Stimulated activated CD4-positive, alpha-beta T cell treated with anti-CD3 and anti-CD28 coated beads, Interleukin-1b, Interleukin-23, amount 100 ng/mL, for 4 hours (primary cell): ENCODE data around the gene ZBTB24.
"Not testable (repeated sequence)": the region's sequence is repeated elsewhere in the genome, so short reads cannot be mapped to it uniquely, and the experiment has no call there.

ENCODE experiments used
- DNase-seq, 2 donors: peaks; one replicate each; pipeline ENCODE4 v3.0.0-alpha.2; 2020; ENCODE audit warnings: low read depth in 2 of 2

The ZBTB24 gene

DNA sequence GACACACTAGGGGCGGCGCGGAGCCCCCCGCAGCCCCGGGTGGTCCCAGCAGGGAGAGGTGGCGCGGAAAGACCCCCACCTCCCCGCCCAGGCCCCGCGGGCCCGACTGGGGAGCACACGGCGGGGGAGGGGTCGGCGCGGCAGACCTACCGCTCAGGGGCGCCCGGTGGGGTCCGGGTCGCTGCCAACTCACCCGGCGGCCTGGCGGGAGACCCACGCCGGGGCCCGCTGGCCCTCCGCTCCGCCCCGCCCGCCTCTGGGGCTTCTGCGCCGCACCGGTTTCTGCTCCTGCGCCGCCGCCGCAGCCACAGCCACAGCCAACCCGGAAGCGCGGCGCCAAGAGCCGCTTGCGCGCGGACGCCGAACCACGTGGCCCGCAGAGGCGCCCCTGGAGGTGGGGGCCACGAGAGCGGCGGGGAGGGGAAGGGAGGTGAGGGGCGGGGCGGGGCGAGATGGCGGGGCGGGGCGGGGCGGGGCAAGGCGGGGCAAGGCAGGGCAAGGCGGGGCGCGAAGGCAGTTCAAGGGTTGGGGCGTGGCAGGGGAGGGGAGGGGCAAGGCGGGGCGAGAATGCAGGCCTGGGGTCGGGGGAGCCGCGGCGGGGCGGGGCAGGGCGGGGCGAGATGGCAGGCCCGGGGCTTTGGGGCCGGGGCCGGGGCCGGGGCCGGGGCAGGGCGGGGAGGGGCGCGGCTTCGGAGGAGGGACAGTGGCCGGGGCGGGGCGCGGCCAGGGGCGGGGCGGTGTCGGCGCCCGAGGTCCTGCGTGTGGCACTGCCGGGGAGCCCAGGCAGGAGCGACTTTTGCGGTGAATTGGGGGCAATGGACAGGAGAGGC lies at the start of gene ZBTB24:
TSS of gene ZBTB24 (minus strand) at position 315 of the 830 bp plus-strand sequence. CDS start 1,193 bp downstream, outside the sequence.
- DNase-seq = peak; percentile 77 to 85

DNA sequence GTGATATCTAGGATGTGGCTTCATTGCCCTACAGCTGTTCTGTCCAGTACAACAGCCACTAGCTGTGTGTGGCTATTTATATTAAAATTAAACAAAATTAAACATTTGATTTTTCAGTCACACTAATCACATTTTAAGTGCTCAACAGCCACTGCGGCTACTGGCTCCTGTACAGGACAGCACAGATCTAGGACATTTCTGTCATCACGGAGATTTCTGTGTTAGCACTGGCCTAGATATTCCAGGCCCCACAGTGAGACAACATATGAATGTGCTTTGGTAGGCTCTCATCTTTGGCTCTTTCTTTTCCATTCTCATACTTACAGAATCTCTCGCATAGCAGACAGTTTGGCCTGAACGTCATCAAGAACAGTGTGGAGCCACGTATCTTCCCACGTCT lies 48.4 kb upstream of the ZBTB24 start:
- DNase-seq = no peak

DNA sequence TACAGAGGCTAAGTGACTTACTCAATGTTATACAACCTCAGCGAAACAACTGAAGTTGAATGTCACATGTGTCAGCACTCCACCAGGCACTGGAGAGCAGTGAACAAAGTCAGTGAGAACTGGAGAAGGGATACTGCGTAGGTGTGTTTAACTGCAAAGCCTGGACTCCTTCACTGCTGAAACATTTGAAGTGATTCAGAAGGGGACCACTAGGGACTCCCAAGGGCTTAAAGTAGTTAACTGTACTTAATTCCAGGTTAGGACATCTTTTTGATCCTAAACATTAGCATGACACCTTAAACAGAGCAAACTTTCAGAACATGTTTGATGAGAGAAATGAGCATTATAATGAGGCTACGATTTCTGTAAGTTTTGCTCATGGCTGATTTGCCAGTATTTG lies 45.0 kb upstream of the ZBTB24 start:
- DNase-seq = no peak

DNA sequence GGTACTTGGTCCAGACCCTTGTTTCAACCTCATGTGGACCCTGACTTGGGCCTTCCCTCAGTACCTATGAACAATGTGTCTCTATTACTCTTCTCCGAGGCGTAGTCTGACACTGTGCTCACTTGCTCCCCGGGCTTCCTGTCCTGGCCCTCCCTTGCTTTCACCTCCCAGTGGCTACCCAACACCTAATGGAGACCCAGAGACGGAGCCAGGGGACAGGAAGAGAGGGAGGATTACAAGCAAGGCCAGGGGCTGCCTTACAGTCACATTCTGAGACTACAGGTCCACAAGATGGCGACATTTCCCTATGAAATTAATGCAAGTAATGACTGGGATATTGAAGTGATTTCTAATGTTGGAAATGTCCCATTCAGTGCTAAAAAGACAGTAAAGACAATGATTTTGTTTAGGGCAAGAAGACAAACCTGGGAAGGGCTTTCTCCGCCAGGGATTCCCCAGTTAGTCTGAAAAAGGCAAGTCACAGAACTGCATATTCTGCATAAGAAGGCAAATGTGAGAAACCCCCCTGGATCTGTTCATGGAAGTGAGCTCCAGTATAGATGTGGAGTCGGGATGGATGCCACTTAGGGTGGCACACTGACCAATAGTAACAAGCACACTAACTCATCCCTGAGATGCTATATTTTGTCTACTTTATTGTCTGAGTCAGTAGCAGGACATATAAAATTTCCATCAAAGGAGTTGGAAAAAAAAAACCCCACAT lies 44.0 kb upstream of the ZBTB24 start:
- peak in 1 of 2 donors; percentile 44 for DNase-seq

DNA sequence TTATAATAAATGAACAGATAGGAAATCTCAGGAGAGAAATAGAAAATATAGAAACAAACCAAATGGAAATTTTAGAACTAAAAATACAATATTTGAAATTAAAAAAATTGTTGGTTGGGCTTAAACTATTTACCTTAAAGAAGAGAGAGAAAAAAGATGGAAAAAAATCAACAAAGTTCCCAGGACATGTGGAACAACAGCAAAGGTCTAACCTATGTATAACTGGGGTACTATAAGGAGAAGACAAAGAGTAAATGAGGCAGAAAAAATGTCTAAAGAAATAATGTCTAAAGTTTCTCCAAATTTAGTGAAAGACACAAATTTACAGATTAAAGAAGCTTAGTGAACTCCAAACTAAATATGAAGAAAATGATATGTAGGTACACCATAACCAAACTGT lies 41.1 kb upstream of the ZBTB24 start:
- no peak for DNase-seq

DNA sequence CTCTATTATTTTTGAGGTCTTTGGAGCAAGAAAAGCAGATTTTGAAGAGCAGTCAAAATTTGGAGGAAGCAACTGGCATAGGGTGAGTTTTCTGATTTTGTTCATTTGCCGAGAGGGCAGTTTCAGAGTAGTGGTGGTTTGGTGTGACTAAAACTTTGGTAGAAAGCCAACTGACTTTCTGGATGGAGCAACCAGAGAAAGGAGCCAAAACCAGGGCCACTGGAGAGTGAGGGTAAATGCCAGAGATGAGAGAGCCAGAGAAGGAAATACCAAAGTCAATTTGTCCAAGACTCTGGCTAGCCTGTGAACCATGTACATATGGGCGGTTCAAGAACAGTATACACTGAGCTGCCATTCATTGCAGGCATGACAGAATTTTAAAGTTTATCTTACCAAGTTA lies 40.5 kb upstream of the ZBTB24 start:
- DNase-seq = no peak

DNA sequence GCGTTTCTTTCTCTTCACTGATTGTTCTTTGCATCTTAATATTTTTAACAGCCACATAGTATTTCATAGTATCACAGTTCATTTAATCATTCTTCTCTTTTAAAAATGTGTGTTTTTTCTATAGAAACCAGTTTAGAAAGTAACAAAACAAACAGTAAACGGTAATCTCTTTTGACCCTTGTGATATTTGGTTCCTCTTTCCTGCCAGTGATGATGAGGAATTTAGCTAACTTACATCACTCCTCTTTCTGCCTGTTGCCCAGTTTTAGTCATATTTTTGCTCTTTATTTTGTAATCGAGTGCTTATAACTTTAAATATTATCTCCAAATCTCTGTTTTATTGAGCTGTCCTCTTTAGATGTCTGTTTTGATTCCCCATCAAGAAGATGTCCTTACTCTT lies 38.1 kb upstream of the ZBTB24 start:
- no peak for DNase-seq

DNA sequence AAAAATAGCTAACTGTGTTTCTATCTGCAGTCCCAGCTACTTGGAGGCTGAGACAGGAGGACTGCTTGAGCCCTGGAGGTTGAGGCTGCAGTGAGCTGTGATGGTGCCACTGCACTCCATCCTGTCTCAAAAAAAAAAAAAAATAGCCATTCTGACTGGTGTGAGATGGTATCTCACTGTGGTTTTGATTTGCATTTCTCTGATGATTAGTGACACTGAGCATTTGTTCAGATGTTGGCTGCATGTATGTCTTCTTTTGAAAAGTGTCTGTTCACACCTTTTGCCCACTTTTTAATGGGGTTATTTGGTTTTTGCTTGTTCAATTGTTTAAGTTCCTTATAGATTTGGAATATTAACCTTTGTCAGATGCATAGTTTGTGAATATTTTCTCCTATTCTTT lies 36.6 kb upstream of the ZBTB24 start:
- DNase-seq = not testable (repeated sequence)

DNA sequence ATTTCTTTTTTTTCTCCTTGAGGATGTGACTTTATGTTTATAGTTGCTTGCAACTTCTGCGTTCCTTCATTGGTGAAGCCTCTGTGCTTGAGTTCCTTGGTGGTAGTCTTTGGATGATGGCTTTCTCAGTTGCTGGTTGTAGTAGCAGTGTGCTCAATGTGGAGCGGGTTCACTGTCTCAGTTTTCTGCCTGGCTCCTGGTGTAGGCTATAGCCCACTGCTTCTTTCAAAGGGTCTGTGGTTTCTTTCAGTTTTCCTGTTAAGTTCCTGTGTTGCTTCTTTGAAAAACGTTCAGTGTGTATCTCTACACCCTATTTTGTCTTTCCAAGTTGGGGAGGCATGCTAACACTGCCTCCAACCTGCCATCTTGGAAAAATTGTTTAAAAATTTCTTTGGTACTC lies 33.9 kb upstream of the ZBTB24 start:
- DNase-seq = no peak

DNA sequence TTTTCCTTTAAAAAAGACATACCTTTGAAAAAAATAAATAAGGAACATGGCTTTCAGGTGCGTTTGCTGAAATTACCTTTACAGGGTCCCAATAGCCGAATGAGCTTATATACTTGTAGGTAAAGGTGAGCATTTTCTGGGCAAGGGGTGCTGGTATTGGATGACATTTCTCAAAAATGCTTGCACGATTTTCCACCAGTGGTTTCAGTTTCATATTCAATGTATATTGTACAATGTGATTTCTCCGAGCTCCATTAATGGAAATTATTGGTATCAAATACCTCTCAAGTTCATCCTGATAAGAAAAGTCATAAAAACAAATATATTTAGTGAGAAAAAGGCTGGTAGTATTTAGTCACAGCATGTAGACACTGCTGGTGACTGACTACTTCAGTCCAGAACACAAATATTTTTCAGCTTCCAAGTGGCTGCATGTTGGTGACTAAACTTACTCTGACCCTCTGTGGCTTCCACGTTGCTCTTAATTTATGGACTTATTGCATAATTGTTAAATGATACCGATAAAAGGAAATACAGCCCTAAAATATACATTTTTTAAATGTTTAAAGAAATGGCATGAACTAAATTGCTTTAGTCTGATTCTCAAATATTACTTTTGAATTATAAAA lies 32.9 kb upstream of the ZBTB24 start:
- peak in 1 of 2 donors; percentile 14 for DNase-seq

DNA sequence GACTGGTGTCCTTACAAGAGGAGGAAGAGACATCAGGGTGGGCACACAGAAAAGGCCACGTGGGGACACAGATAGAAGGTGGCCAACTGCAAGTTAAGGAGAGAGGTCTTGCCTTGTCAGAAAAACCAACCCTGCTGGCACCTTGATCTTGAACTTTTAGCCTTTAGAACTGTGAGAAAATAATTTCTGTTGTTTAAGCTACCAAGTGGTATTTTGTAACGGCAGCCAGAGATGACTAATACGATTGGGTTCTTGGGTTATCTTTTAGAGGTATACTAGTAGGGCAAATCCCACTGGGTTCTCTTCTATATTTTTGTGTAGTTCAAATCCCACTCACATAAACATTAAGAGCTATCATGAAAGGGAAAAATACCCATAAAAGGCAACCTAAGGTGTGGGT lies 31.9 kb upstream of the ZBTB24 start:
- no peak for DNase-seq

DNA sequence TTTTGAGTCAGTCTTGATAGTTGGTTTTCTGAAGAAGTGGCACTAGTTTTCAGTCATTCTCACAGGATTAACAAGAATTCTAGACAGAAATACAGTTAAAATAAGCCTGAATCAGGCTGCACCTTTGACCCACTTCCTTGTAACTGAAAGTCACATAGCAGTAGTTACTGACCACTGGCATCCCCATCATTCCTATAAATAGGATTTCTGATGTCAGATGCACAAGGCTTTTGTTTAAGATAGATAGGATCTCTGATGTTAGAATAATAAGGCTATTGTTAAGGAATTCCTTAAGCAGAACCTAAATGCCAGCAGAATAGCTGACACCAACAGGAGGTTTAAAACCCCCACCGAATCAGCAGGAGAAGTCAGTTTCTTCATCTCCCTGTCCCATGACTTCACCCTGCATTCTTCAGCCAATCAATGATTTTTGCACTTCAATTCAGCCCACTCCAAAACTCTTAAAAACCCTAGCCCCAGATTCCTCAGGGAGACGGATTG lies 30.6 kb upstream of the ZBTB24 start:
- DNase-seq = no peak

DNA sequence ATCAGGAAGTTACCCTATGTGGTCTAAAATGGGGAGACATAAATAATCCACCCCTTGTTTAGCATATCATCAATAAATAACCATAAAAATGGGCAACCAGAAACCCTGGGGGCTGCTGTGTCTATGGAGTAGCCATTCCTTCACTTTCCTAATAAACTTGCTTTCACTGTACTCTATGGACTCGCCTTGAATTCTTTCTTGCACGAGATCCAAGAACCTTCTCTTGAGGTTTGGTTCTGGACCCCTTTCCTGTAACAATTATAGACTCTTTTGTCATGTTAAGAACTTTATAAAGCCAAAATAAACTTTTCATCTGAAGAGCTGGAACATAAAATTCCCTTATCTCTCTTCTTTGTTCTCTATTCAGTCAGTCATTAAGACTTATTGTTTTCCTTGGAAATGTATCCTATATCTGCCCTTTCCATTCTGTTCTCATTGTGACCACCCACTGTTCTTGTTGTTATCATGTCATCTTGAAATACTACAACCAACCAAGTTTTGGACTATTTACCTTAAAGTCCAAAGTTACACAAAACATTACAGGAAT lies 29.3 kb upstream of the ZBTB24 start:
- no peak for DNase-seq

DNA sequence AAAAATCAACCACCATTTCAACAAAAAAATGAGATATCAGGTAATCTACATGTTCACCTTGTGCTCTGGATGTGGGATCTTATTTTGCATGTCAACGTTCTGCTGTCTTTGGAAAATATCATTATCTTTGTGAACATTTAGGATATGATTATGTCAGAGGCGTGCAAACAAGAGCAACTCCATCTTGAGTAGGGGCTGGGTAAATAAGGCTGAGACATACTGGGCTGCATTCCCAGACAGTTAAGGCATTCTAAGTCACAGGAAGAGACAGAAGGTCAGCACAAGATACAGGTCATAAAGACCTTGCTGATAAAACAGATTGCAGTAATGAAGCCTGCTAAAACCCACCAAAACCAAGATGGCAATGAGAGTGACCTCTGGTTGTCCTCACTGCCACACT lies 28.8 kb upstream of the ZBTB24 start:
- DNase-seq = no peak

DNA sequence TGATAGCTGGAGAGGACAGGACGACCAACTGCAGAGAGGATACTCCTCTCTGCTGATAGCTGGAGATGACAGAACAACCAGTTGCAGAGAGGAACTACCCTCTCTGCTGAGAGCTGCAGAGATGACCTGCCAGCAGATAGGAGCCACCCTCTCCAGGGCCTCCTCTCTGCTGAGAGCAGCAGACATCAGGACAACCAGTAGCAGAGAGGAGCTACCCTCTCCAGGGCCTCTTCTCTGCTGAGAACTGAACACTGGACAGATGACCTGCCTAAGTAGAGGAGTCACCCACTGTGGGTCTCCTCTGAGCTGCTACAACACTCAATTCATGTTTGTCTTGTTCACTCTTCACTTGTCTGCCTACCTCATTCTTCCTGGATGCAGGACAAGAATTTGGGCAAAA lies 27.3 kb upstream of the ZBTB24 start:
- no peak for DNase-seq

DNA sequence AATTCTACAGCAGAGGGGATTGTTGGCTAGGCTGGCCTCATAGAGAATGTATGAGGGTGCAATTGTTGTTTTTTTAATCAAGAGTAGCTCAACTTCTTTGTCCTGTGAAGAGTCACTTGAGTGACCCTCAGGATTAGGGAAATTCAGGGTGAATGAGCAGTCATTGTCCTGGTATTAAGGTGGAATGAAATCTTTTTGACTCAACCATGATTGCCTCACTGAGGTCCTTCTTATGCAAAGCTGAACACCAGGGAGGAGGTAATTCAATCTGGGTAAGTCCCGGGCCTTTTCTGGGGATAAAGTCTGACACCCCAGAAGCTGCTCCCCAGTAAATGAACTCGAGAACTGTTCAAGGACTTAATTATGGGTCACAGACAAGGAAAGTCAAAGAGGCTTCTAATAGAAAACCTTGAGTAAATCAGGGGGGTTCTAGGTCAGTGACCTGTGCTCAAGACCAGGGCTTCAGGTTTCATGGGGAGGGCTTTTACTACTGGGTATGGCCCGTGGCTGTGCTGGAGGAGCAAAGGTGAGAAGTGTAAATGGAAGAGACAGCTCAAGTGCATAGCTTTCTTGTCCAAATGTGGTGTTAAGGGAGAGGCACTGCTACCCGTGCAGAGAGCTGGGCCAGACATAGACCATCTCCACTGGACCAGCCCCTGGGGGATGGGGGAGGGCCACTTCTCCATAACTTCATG lies 25.3 kb upstream of the ZBTB24 start:
- no peak for DNase-seq

DNA sequence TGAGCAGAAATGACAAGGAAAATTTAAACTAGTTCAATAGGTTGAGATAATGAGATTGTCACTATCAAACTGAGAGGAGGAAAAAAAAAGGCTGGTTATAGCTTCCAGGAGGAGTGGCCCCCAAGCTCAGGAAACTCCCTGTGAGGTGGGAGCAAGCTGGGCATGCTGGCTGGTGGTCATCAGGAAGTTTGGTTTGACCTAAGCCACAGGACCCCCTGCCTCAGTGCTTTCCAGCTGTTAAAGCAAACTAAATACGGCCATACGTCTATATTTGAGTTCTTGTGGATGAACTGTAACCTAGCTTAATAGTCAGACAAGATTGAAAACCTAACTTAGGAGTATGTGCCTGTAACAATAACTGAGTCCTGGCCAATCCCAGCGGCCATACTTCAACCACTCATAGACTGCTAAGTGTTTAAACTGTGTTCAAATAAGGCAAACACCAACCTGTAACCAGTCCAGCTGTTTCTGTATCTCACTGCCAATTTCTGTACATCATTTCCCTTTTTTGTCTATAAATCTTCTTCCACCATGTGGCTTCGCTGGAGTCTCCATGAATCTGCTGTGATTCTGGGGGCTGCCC lies 24.6 kb upstream of the ZBTB24 start:
- DNase-seq = no peak

DNA sequence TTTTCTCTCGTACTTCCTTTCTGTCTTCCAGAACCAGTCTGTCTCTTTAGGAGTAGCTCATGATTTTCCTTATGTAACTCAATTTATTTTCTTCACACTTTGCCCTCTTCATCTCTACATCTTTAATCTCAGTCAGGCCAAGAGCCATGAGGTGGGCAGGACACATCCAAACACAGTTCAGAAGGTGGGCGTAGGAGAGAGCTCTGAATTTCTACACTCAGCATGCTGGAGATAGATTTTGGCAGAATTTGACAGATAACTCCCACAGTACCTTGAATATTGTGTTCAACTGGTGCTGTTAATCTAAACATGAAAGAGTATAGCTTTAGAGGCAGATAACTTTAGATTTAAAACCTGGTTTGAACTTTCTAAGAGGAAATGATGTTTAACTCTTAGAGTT lies 23.8 kb upstream of the ZBTB24 start:
- no peak for DNase-seq

DNA sequence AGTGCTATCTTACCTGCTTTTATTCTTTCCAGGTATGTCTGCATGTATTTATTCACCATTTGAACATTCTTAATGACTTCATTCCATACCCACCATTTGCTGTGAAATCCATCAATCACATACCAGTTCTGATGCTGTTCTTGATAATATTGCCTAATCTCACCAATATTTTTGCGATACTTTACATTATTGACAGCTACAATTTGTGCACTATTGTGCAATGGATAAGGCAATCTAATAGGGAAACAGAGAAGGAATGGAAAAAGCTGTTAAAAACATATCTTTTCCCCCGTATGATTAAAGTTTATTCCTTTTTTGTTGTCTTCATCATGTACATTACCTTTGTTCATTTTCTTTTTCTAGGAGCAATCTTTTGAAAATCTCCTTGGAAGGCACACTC lies 23.3 kb upstream of the ZBTB24 start:
- no peak for DNase-seq

DNA sequence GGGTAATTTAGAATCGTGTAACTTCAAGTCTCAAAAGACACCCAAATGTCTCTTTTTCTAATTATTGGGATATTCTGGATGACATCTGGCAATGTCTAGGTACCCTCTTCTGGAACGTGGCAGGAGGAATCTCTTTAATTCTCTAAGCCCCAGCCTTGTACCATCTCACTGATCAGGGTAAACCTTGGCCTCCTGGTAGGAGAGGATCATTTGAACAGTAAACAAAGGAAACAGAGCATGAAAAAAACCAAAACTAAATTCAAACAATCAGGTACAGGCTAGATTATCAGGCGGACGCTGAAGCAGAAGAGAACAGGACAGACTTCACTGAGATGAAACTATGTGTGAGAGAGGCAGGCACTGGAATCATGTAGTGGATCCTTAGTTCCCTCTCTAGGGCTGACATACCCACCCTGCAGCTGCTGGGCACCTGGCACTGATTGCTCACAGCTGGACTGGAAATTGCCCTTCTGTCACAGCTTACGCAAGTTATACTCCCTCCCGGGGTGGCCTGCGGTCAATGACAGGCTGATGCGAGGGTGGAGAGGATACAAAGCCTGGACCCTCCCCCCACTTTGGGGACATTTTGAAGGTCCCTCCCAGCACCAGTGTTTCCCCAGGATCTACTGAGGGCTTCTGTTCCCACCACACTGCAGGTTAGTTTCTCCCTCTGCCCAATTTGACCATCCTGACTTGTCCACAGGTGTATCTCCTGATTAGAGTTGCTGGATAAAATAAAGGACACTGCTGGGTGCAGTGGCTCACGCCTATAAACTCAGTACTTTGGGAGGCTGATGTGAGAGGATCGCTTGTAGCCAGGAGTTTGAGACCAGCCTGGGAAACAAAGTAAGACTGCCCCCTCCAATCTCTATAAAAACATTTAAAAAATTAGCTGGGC lies 20.6 kb upstream of the ZBTB24 start:
- no peak for DNase-seq
